K562 (cell line): ENCODE results near the gene TCF3. TPM values are rescaled to one million over a fixed set of nuclear protein-coding genes. Genes with fewer than 3 reads are reported as not detected.

Experiments
- BCLAF1 ChIP-seq, 2 experiments: fragments of 450-650 bp in 1 of 2; IDR thresholded peaks; 2 replicates each; pipeline ENCODE4 v1.6.1; 2011 to 2017; ENCODE audit warnings: low read depth in 2 of 2, antibody characterized with exemption in 1 of 2, borderline replicate concordance in 1 of 2, low read length in 1 of 2, mild to moderate bottlenecking in 1 of 2, mixed read lengths in 1 of 2; ENCODE audit not compliant: control insufficient read depth in 1 of 2
- EGR1 ChIP-seq: fragments of 450-650 bp; conservative IDR thresholded peaks from 2 replicates; pipeline ENCODE4 v1.6.1; 2017; ENCODE audit warnings: mild to moderate bottlenecking
- ERF ChIP-seq: fragments of 450-650 bp; formaldehyde crosslinking; IDR thresholded peaks from 2 replicates; pipeline ENCODE4 v1.4.0; 2020; ENCODE audit warnings: mild to moderate bottlenecking, mixed read lengths
- EZH2 ChIP-seq: IDR thresholded peaks from 2 replicates; pipeline ENCODE4 v1.6.1; 2012; ENCODE audit warnings: low read depth, mild to moderate bottlenecking, inconsistent platforms, low read length, borderline replicate concordance
- HNRNPLL ChIP-seq: fragments of 200-400 bp; formaldehyde crosslinking; IDR thresholded peaks from 2 replicates; pipeline ENCODE4 v1.6.1; 2017; ENCODE audit warnings: low read length, low read depth, mild to moderate bottlenecking; ENCODE audit not compliant: poor library complexity, severe bottlenecking
- JUNB ChIP-seq: fragments of 450-650 bp; formaldehyde crosslinking; conservative IDR thresholded peaks from 2 replicates; pipeline ENCODE4 v1.4.0; 2020; ENCODE audit warnings: mild to moderate bottlenecking
- L3MBTL2 ChIP-seq: fragments of 450-650 bp; IDR thresholded peaks from 2 replicates; pipeline ENCODE4 v1.6.1; 2016; ENCODE audit warnings: mild to moderate bottlenecking, moderate library complexity
- MITF ChIP-seq: IDR thresholded peaks from 2 replicates; pipeline ENCODE4 v1.6.1; 2014; ENCODE audit warnings: antibody characterized with exemption
- MTA2 ChIP-seq: fragments of 450-650 bp; IDR thresholded peaks from 2 replicates; pipeline ENCODE4 v1.6.1; 2016; ENCODE audit warnings: low read depth
- NFXL1 ChIP-seq: fragments of 450-650 bp; formaldehyde crosslinking; IDR thresholded peaks from 2 replicates; pipeline ENCODE4 v1.4.0; 2021; ENCODE audit warnings: mild to moderate bottlenecking
- RCOR1 ChIP-seq, 2 experiments: IDR thresholded peaks; 2 replicates each; pipeline ENCODE4 v1.6.1; 2012; ENCODE audit warnings: low read depth in 2 of 2, low read length in 2 of 2, borderline replicate concordance in 1 of 2, improper control_type of control experiment in 1 of 2
- SMARCB1 ChIP-seq: IDR thresholded peaks from 2 replicates; pipeline ENCODE4 v1.6.1; 2011; ENCODE audit warnings: improper control_type of control experiment, low read depth; ENCODE audit not compliant: insufficient read length
- SRSF9 ChIP-seq: fragments of 200-400 bp; formaldehyde crosslinking; IDR thresholded peaks from 2 replicates; pipeline ENCODE4 v1.6.1; 2017; ENCODE audit warnings: low read depth, low read length, borderline replicate concordance
- TAF15 ChIP-seq: fragments of 200-400 bp; formaldehyde crosslinking; IDR thresholded peaks from 2 replicates; pipeline ENCODE4 v1.6.1; 2017; ENCODE audit warnings: mild to moderate bottlenecking, low read depth, low read length, moderate library complexity
- TCF15 ChIP-seq: fragments of 250-450 bp; sonication (Bioruptor Pico); IDR thresholded peaks from 2 replicates; pipeline ENCODE4 v1.8.0; 2022; ENCODE audit warnings: moderate library complexity, mild to moderate bottlenecking, inconsistent platforms
- ZBED1 ChIP-seq: IDR thresholded peaks from 2 replicates; pipeline ENCODE4 v1.6.1; 2014
- ZFP36 ChIP-seq: fragments of 150-350 bp; IDR thresholded peaks from 2 replicates; pipeline ENCODE4 v1.6.1; 2018; ENCODE audit warnings: low read length, low read depth; ENCODE audit not compliant: partially characterized antibody
- ZFPM2 ChIP-seq: fragments of 250-450 bp; sonication (Bioruptor Pico); IDR thresholded peaks from 2 replicates; pipeline ENCODE4 v1.5.1; 2022; ENCODE audit warnings: mild to moderate bottlenecking
- ZKSCAN8 ChIP-seq: fragments of 200-800 bp; sonication (Bioruptor generic); IDR thresholded peaks from 2 replicates; pipeline ENCODE4 v1.6.1; 2016; ENCODE audit warnings: missing genetic modification characterization, missing compliant biosample characterization
- ZNF75A ChIP-seq: fragments of 450-650 bp; formaldehyde crosslinking; IDR thresholded peaks from 2 replicates; pipeline ENCODE4 v1.4.0; 2020; ENCODE audit warnings: mild to moderate bottlenecking
- polyA plus RNA-seq, 8 experiments: library from polyadenylated mRNA; depleted of rRNA in 4 of 8; stranded (reverse) in 5 of 8; unstranded in 3 of 8; fragments of >200 nt; fragmentation: Nextera tagmentation in 2 of 8; fragmentation: Illumina TruSeq in 1 of 8; extraction: Ambion mirVana in 2 of 8; extraction: Trizol in 1 of 8; gene quantifications; 2 replicates each; pipeline versions ENCODE4 v1.2.1 to v1.2.3, GENCODE V29; 2011 to 2014; ENCODE audit warnings: inconsistent platforms in 1 of 8, missing spikeins in 1 of 8
- total RNA-seq, 7 experiments: library from RNA; depleted of rRNA in 6 of 7; stranded (reverse); fragments of >200 nt in 6 of 7; fragmentation: Illumina TruSeq in 2 of 7; extraction: Trizol in 2 of 7; gene quantifications; 2 replicates each; pipeline versions ENCODE4 v1.2.1 to v1.2.3, GENCODE V29; 2011 to 2021; ENCODE audit warnings: low replicate concordance in 1 of 7
- TF ChIP-seq, protein P1 (sequence below): fragments of 250-450 bp; sonication (Bioruptor Pico); IDR thresholded peaks from 2 replicates; pipeline ENCODE4 v1.5.1; 2021; ENCODE audit warnings: mild to moderate bottlenecking
- TF ChIP-seq, protein P2 (sequence below): sonication (generic); formaldehyde crosslinking; IDR thresholded peaks from 2 replicates; pipeline ENCODE4 v1.8.0; 2022; ENCODE audit warnings: missing genetic modification reagents, mild to moderate bottlenecking, borderline replicate concordance

Gene TCF3
- total and polyA plus RNA-seq, 9 of the 15 experiments (the other 6 are each of a cell fraction or from before 2014, with no cell fraction given) = 5.6 to 259 (median 84.0) TPM

GRCh38 chr19:1592755-1593500 lies 59.5 kb downstream of the TCF3 start, which contains the start of gene MBD3 (continued):
- TF ChIP-seq SMARCB1 = no peak
- TF ChIP-seq TAF15 = no peak
- no peak for TF ChIP-seq ZKSCAN8 (CRISPR knock-in tag)
- TF ChIP-seq ERF (CRISPR knock-in tag) = 0 out of 2 replicates have a peak, but pooled peaks have one; percentile 49
- TF ChIP-seq ZNF75A (CRISPR knock-in tag) = no peak
- TF ChIP-seq SRSF9 = no peak
- TF ChIP-seq, protein P1, sequence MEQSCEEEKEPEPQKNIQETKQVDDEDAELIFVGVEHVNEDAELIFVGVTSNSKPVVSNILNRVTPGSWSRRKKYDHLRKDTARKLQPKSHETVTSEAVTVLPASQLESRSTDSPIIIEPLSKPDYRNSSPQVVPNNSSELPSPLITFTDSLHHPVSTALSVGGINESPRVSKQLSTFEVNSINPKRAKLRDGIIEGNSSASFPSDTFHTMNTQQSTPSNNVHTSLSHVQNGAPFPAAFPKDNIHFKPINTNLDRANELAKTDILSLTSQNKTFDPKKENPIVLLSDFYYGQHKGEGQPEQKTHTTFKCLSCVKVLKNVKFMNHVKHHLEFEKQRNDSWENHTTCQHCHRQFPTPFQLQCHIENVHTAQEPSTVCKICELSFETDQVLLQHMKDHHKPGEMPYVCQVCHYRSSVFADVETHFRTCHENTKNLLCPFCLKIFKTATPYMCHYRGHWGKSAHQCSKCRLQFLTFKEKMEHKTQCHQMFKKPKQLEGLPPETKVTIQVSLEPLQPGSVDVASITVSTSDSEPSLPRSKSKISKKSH = no peak
- peak; percentile 40 for TF ChIP-seq L3MBTL2
- TF ChIP-seq HNRNPLL = no peak
- no peak for TF ChIP-seq JUNB (CRISPR knock-in tag)
- no peak for TF ChIP-seq ZFPM2 (CRISPR knock-in tag)
- TF ChIP-seq ZFP36 = no peak
- TF ChIP-seq TCF15 = no peak
- no peak for TF ChIP-seq RCOR1 (IDR thresholded peaks at IDR 0.05; ENCODE audit: borderline replicate concordance in 1 of 2, low read depth in 2 of 2, low read length in 2 of 2)
- TF ChIP-seq EGR1 = no peak
- TF ChIP-seq, protein P2, sequence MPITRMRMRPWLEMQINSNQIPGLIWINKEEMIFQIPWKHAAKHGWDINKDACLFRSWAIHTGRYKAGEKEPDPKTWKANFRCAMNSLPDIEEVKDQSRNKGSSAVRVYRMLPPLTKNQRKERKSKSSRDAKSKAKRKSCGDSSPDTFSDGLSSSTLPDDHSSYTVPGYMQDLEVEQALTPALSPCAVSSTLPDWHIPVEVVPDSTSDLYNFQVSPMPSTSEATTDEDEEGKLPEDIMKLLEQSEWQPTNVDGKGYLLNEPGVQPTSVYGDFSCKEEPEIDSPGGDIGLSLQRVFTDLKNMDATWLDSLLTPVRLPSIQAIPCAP (CRISPR knock-in tag) = no peak
- TF ChIP-seq BCLAF1 (IDR thresholded peaks at IDR 0.05; ENCODE audit: borderline replicate concordance in 1 of 2, control insufficient read depth in 1 of 2, low read depth in 2 of 2, low read length in 1 of 2) = no peak
- TF ChIP-seq NFXL1 (CRISPR knock-in tag) = no peak
- no peak for TF ChIP-seq MTA2
- TF ChIP-seq ZBED1 = no peak
- no peak for TF ChIP-seq MITF
- TF ChIP-seq EZH2 = no peak
